Keratinocyte (primary cell): ENCODE results near the gene CCDC149. TPM values are rescaled to one million over a fixed set of nuclear protein-coding genes. Genes with fewer than 3 reads are reported as not detected.

Experiments used
- DNase-seq: peaks from one replicate; pipeline ENCODE4 v3.0.0-alpha.2; 2011; ENCODE audit warnings: low read depth, missing footprints, low spot score
- FAIRE-seq: peaks from 2 replicates; lab custom pipeline; 2011; peaks lifted over from hg19 to GRCh38; lab: Jason Lieb, UNC
- H2AFZ ChIP-seq: 2 replicates; pipeline ENCODE4 v1.6.0; 2012; ENCODE audit warnings: low read length, control low read depth, inconsistent platforms; ENCODE audit not compliant: control insufficient read depth
- H3K27ac ChIP-seq: 2 replicates; pipeline ENCODE4 v1.5.1; 2011; ENCODE audit warnings: low read length; ENCODE audit not compliant: control insufficient read depth, insufficient read depth
- H3K27me3 ChIP-seq: 3 replicates; pipeline ENCODE4 v1.6.0; 2011; ENCODE audit warnings: low read length; ENCODE audit not compliant: control insufficient read depth, insufficient read depth; ENCODE audit errors: extremely low read depth
- H3K36me3 ChIP-seq, 2 experiments: 2 replicates in 1 of 2; 3 replicates in 1 of 2; pipeline ENCODE4 v1.5.1; 2011; ENCODE audit warnings: low read length in 2 of 2, mild to moderate bottlenecking in 1 of 2; ENCODE audit not compliant: control insufficient read depth in 2 of 2, insufficient read depth in 2 of 2; ENCODE audit errors: extremely low read depth in 1 of 2
- H3K4me1 ChIP-seq: 3 replicates; pipeline ENCODE4 v1.5.1; 2011; ENCODE audit warnings: low read length; ENCODE audit not compliant: control insufficient read depth, insufficient read depth; ENCODE audit errors: extremely low read depth
- H3K4me2 ChIP-seq: 3 replicates; pipeline ENCODE4 v1.6.0; 2011; ENCODE audit warnings: low read depth, low read length; ENCODE audit not compliant: control insufficient read depth, insufficient read depth; ENCODE audit errors: extremely low read depth
- H3K4me3 ChIP-seq, 3 experiments: fragments of 200-600 bp in 1 of 3; sonication (generic) in 1 of 3; 2 replicates in 2 of 3; 3 replicates in 1 of 3; pipeline ENCODE4 v1.5.1; 2011 to 2016; ENCODE audit warnings: low read length in 3 of 3, mild to moderate bottlenecking in 3 of 3, control low read depth in 2 of 3, inconsistent platforms in 1 of 3, low read depth in 1 of 3, mixed read lengths in 1 of 3, mixed run types in 1 of 3, moderate library complexity in 1 of 3; ENCODE audit not compliant: control insufficient read depth in 2 of 3, insufficient read depth in 2 of 3; ENCODE audit errors: extremely low read depth in 1 of 3
- H3K79me2 ChIP-seq: 2 replicates; pipeline ENCODE4 v1.6.0; 2012; ENCODE audit warnings: low read length; ENCODE audit not compliant: control insufficient read depth, insufficient read depth
- H3K9ac ChIP-seq: 3 replicates; pipeline ENCODE4 v1.6.0; 2011; ENCODE audit warnings: low read length; ENCODE audit not compliant: control insufficient read depth, insufficient read depth; ENCODE audit errors: extremely low read depth
- H3K9me1 ChIP-seq: 3 replicates; pipeline ENCODE4 v1.6.0; 2011; ENCODE audit warnings: low read length; ENCODE audit not compliant: control insufficient read depth, insufficient read depth; ENCODE audit errors: extremely low read depth
- H3K9me3 ChIP-seq: 2 replicates; pipeline ENCODE4 v1.5.1; 2012; ENCODE audit warnings: low read depth, low read length; ENCODE audit not compliant: control insufficient read depth
- H4K20me1 ChIP-seq: 3 replicates; pipeline ENCODE4 v1.6.0; 2011; ENCODE audit warnings: low read length; ENCODE audit not compliant: control insufficient read depth, insufficient read depth; ENCODE audit errors: extremely low read depth
- CTCF ChIP-seq, 3 experiments: IDR thresholded peaks in 1 of 3; conservative IDR thresholded peaks in 1 of 3; optimal IDR thresholded peaks in 1 of 3; 2 replicates in 2 of 3; 3 replicates in 1 of 3; pipeline versions ENCODE3 to v1.5.1; 2011; ENCODE audit warnings: low read length in 3 of 3, mild to moderate bottlenecking in 3 of 3, moderate library complexity in 2 of 3, control low read depth in 1 of 3, inconsistent platforms in 1 of 3; ENCODE audit not compliant: insufficient read depth in 2 of 3; ENCODE audit errors: extremely low read depth in 1 of 3
- EZH2 ChIP-seq: IDR thresholded peaks from one replicate; pipeline ENCODE4 v1.6.1; 2012; ENCODE audit warnings: inconsistent platforms, mild to moderate bottlenecking, low read length, moderate library complexity
- dilution Hi-C: fragments of 300-500 bp; cut with MboI; formaldehyde crosslinking; loops from one replicate; pipeline ENCODE4 v1.7.0; 2020; ENCODE audit warnings: low sequenced_read_pairs; ENCODE audit not compliant: extremely low pct_ligation_motif_present
- polyA plus RNA-seq, 5 experiments: library from polyadenylated mRNA; depleted of rRNA in 3 of 5; stranded (reverse) in 3 of 5; stranded (forward) in 1 of 5; unstranded in 1 of 5; fragments of >200 nt; gene quantifications; 1 replicate in 1 of 5; 2 replicates in 3 of 5; 3 replicates in 1 of 5; pipeline versions ENCODE4 v1.2.1 to v1.2.3, GENCODE V29; 2011 to 2012; ENCODE audit warnings: missing spikeins in 2 of 5, low read depth in 1 of 5, low replicate concordance in 1 of 5

CCDC149 gene
- polyA plus RNA-seq, 1 donor (not counting 4 experiments of a cell fraction or from before 2014, with no cell fraction given) = 2.1 TPM

GRCh38 chr4:24895461-24895860 is 17.4 kb downstream of the CCDC149 start:
- no peaks in the 10 kb centered on the region for H3K9me1 ChIP-seq
- dilution Hi-C loops = no loop called here
- FAIRE-seq = no peak

DNA sequence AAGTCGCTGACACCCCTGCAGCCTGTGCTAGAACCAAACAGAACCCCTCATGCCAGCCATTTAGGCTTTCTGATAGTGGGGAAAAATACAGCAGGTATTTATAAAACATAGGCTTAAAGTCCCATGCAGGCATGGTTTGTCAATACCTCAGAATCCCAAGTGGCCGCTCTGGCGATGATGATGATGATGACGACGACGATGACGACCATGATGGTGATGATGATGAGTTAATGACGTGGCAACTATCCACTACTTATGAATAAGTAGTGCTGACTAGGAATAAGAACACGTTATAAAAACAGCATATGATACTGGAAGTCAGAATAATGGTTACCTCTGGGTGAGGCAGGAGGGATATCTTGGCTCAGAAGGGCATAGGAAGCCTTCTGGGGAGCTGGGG is 18.0 kb downstream of the CCDC149 start:
- H3K79me2 ChIP-seq = no peaks in the 10 kb centered on the region
- DNase-seq = no peak
- FAIRE-seq = no peak
- H3K4me3 ChIP-seq = no peak overlapping the region
- H3K9ac ChIP-seq = no peak overlapping the region
- H3K9me3 ChIP-seq = no peaks in the 10 kb centered on the region
- H3K4me2 ChIP-seq = no peak overlapping the region
- H3K27ac ChIP-seq = no peak overlapping the region
- no peaks in the 10 kb centered on the region for H3K9me1 ChIP-seq
- no peaks in the 10 kb centered on the region for H3K27me3 ChIP-seq
- TF ChIP-seq CTCF (optimal IDR thresholded peaks at IDR 0.05 in 1 of 3, IDR thresholded peaks at IDR 0.05 in 1 of 3, conservative IDR thresholded peaks at IDR 0.05 in 1 of 3; ENCODE audit: extremely low read depth in 1 of 3, insufficient read depth in 2 of 3, low read length in 3 of 3) (no peak), EZH2 (no peak)
- dilution Hi-C loops = no loop called here
- H4K20me1 ChIP-seq = no peaks in the 10 kb centered on the region
- H3K36me3 ChIP-seq = no peaks in the 10 kb centered on the region
- no peaks in the 10 kb centered on the region for H3K4me1 ChIP-seq
- no peak overlapping the region for H2AFZ ChIP-seq

More at GRCh38 chr4:24895461-24895860, 17.4 kb downstream of the CCDC149 start:
- H3K36me3 ChIP-seq = no peaks in the 10 kb centered on the region
- no peak overlapping the region for H3K4me3 ChIP-seq
- no peaks in the 10 kb centered on the region for H3K79me2 ChIP-seq
- H3K27ac ChIP-seq = no peak overlapping the region
- no peak for TF ChIP-seq EZH2
- DNase-seq = no peak
- no peaks in the 10 kb centered on the region for H4K20me1 ChIP-seq
- no peak overlapping the region for H3K9ac ChIP-seq
- no peak overlapping the region for H3K4me2 ChIP-seq
- no peaks in the 10 kb centered on the region for H3K27me3 ChIP-seq
- no peaks in the 10 kb centered on the region for H3K9me3 ChIP-seq
- H2AFZ ChIP-seq = no peak overlapping the region
- no peaks in the 10 kb centered on the region for H3K4me1 ChIP-seq

DNA sequence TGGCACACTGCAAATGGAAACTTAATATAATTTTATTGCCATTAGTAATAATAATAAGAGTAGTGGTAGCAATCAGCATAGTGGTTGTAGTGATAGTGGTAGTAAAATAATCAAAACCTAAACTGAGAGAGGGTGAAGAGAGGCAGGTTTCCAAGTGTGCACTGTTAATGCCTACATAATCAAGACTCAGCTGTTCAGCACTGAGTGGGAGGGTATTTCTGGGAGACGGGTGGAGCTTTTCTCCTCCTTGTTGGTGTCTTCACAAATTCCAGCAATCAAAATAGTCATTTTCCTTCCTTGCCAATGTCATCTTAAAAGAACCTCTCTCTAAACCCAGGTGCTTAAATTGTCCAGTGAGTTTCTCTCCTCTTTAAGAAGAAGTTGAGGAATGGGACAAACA is 18.6 kb downstream of the CCDC149 start:
- Histone ChIP-seq H3K9me1 (no peaks in the 10 kb centered on the region), H3K4me3 (no peak overlapping the region), H3K9ac (no peak overlapping the region), H3K4me2 (no peak overlapping the region), H2AFZ (no peak overlapping the region), H3K4me1 (no peaks in the 10 kb centered on the region), H4K20me1 (no peaks in the 10 kb centered on the region), H3K27me3 (no peaks in the 10 kb centered on the region), H3K36me3 (no peaks in the 10 kb centered on the region), H3K9me3 (no peaks in the 10 kb centered on the region), H3K27ac (no peak overlapping the region), H3K79me2 (no peaks in the 10 kb centered on the region)
- dilution Hi-C loops = no loop called here
- FAIRE-seq (no peak), DNase-seq (no peak)
- TF ChIP-seq CTCF (optimal IDR thresholded peaks at IDR 0.05 in 1 of 3, IDR thresholded peaks at IDR 0.05 in 1 of 3, conservative IDR thresholded peaks at IDR 0.05 in 1 of 3; ENCODE audit: extremely low read depth in 1 of 3, insufficient read depth in 2 of 3, low read length in 3 of 3) = no peak
- no peak for TF ChIP-seq EZH2
